ENCODE results near the gene GPATCH2L. TPM values are rescaled to one million over a fixed set of nuclear protein-coding genes. Genes with fewer than 3 reads are reported as not detected.

The GPATCH2L gene
- total RNA-seq (2021): 76.7 and 77.2 TPM in 2 replicates
- long read RNA-seq, full-length matches to known transcripts: 30 of 125 reads
- long read RNA-seq, partial matches to known transcripts: 51 of 125 reads
- long read RNA-seq, other reads (novel, unspliced or antisense): 44 of 125 reads

DNA sequence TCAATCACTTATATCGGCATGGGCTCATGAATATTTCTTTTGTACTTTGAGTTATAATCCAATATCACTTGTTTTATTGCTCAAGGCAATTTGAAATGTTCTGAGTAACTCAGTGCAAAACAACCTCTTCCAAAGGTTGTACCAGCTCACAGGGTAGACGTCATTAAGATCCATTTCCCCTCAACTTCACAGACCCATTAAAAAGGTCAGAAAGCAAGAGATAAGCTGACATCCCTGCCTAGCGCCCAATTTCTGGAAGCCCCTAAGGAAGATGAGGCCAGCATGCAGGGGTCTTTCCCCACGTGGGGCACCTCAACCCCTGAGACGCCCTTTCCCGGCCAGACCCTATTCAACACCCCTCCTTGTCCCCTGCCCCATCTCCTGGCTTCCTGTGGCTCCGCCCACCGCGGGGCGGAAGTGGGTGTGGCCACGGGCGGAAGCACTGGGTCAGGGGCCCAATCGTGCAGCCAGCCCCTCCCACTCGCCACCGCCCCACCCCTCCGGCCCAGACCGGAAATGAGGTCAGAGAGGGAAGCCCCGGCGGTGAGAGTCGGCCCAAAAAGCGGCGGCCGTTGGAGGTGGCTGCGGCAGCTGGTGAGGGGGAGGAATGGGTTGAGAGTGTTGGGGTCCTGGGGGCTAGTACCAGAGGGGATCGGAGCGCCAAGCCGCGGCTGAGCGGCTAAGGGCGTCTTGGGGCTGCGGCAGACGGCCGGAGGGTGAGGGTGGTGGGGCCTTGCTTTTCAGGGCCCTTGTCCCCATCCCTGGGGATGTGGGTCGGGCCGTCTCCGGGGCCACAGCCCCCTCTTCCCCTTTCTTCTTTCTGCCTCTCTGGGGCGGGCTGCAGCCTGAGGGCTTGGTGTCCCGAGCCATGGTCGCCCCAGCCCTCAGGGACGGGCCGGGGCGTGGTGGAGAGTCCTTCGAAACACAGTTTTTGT lies at the start of gene GPATCH2L:
TSS of gene GPATCH2L (plus strand) at position 525 of the 935 bp plus-strand sequence. CDS start 2,442 bp downstream, outside the sequence.
- Histone ChIP-seq H3K9ac (ENCODE audit: extremely low read depth, insufficient read length, low read length) (peak within 1 kb of the TSS; percentile 56), H2BK12ac (ENCODE audit: insufficient read length, low read depth, low read length) (no peak within 1 kb of the TSS), H4K91ac (ENCODE audit: insufficient read length, low read depth, low read length) (no peak within 1 kb of the TSS), H3K27ac (ENCODE audit: insufficient read length, low read depth, low read length) (no peak within 1 kb of the TSS), H4K20me1 (ENCODE audit: control insufficient read depth, insufficient read depth, insufficient read length) (no peaks in the 10 kb centered on the region), H2BK5ac (ENCODE audit: insufficient read length, low read length) (no peak within 1 kb of the TSS), H3T11ph (ENCODE audit: low read length) (no peak within 1 kb of the TSS), H3K18ac (ENCODE audit: insufficient read length, low read depth, low read length) (peak within 1 kb of the TSS; percentile 90), H2BK120ac (ENCODE audit: low read depth, low read length, poor library complexity, severe bottlenecking) (peak within 1 kb of the TSS; percentile 12), H3K14ac (ENCODE audit: insufficient read depth, low read length) (peak within 1 kb of the TSS; percentile 92), H4K5ac (ENCODE audit: insufficient read length, low read depth, low read length) (no peak within 1 kb of the TSS), H2BK20ac (ENCODE audit: low read depth, low read length, poor library complexity, severe bottlenecking) (no peak within 1 kb of the TSS), H2AK5ac (ENCODE audit: insufficient read length, low read length) (no peak within 1 kb of the TSS), H3K23ac (ENCODE audit: insufficient read length, low read depth, low read length) (no peak within 1 kb of the TSS), H3K79me2 (ENCODE audit: insufficient read depth, low read length) (peaks cover 21% of the 10 kb centered on the region; the same call in 1 of the 2 replicates), H3K9me3 (ENCODE audit: control insufficient read depth, low read depth, low read length) (no peaks in the 10 kb centered on the region), H2BK15ac (ENCODE audit: low read depth, low read length) (no peak within 1 kb of the TSS), H3K56ac (ENCODE audit: insufficient read length, low read depth, low read length) (no peak within 1 kb of the TSS), H3K4ac (ENCODE audit: low read depth, low read length) (no peak within 1 kb of the TSS), H4K8ac (replicated peaks; ENCODE audit: insufficient read length, low read depth, low read length) (no peak within 1 kb of the TSS), H2AFZ (ENCODE audit: low read length) (no peak within 1 kb of the TSS), H3K79me1 (ENCODE audit: insufficient read depth, low read depth, low read length, poor library complexity, severe bottlenecking) (peaks cover 5% of the 10 kb centered on the region), H3K23me2 (ENCODE audit: insufficient read length, low read depth, low read length, poor library complexity, severe bottlenecking) (peaks cover 10% of the 10 kb centered on the region), H3K27me3 (ENCODE audit: insufficient read depth, low read length) (no peaks in the 10 kb centered on the region), H3K4me1 (ENCODE audit: insufficient read depth, low read length) (no peaks in the 10 kb centered on the region; the same call in 1 of the 2 replicates), H3K4me2 (ENCODE audit: insufficient read depth, insufficient read length, low read length) (peak within 1 kb of the TSS; percentile 90)
- Mint-ChIP-seq H3K27me3 (ENCODE audit: low read depth) (peaks cover 3% of the 10 kb centered on the region), H3K4me1 (peaks cover 39 to 42% of the 10 kb centered on the region in 2 experiments), H3K9me3 (no peaks in the 10 kb centered on the region), H3K36me3 (ENCODE audit: insufficient read depth in 1 of 3, low read depth in 3 of 3) (peaks cover 6 to 17% (median 15%) of the 10 kb centered on the region in 3 experiments; a peak in 6 of 7 replicates), H3K4me3 (peak within 1 kb of the TSS; percentile 94 to 96), H3K27ac (peak within 1 kb of the TSS; percentile 96 to 98 (median 97))
- no CpG with 5 or more reads among the region's 43 CpGs for whole genome bisulfite sequencing (ENCODE audit: extremely low coverage, insufficient read length, low lambda C conversion rate)
- peak; percentile 96 for DNase-seq
- TF ChIP-seq CTCF (conservative IDR thresholded peaks at IDR 0.05): no peak

All from H9 (cell line).